ENCODE data around the gene NEK6. TPM values are rescaled to one million over a fixed set of nuclear protein-coding genes. Genes with fewer than 3 reads are reported as not detected.

The NEK6 gene
- total and polyA plus RNA-seq, 2 of the 8 experiments (the other 6 are each of a cell fraction or from before 2014, with no cell fraction given), result 17.7 to 19.7 TPM

DNA sequence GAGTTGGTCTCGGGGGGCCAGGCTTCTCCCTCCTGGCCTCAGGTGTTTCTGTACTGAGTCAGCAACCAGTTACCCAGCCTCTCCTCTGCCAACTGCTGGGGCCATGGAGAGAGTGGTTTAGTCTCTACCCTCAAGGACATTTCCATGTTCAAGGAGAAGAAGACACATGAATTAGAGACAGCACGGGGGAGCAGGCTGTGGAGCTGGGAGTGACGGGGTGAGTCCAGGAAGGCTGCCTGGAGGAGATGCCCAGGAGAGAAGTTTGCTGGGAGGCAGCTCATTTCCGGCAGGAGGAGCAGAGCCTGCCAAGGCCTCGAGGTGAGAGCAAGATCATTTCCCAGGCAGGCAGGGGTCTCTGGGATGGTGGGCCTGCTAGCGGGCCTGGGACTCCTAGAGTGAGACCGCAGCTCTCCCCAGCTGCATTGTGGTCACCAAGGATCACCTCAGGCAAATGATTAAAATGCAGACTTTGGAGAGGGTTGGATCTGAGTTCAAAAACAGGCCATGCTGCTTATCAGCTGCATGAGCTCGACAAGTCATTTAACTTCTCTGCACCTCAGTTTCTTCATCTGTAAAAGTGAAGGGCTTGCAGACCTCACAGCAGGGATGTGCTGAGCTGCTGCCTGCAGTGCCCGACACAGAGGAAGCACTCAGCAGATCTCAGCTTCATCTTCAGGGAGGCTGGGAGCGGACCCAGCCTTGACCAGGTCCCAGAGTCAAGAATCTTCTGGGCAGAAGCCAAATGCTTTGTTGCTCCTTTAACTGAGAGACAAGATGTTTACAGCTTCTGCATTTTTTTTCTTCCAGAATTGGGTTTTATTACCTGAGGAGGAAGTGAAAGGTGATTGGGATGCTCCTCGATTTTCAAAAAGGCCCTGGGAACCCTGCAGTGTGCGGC lies 35.2 kb downstream of the NEK6 start:
- no peak overlapping the region for H3K9ac ChIP-seq (replicated peaks in 1 of 4; ENCODE audit: extremely low read depth in 1 of 4, low read depth in 3 of 4, low read length in 3 of 4)
- no peak overlapping the region for H4K5ac ChIP-seq (ENCODE audit: insufficient read length, low read depth, low read length)
- H3K4me3 ChIP-seq (ENCODE audit: extremely low read depth in 1 of 4, insufficient read depth in 2 of 4, low read depth in 3 of 4, low read length in 4 of 4), result no peak overlapping the region
- H3K79me1 ChIP-seq (ENCODE audit: low read depth, low read length), result peaks cover 5% of the 10 kb centered on the region; the same call in 1 of the 2 replicates
- H3K79me2 ChIP-seq (ENCODE audit: control insufficient read depth in 1 of 2, insufficient read depth in 2 of 2, low read length in 2 of 2), result no peaks in the 10 kb centered on the region
- peaks cover 2 to 11% of the 10 kb centered on the region in 2 experiments for H4K20me1 ChIP-seq (replicated peaks in 1 of 2; ENCODE audit: control insufficient read depth in 1 of 2, insufficient read depth in 2 of 2, low read length in 2 of 2)
- DNase-seq (ENCODE audit: low read depth in 1 of 2, low spot score in 2 of 2), result no peak
- H4K8ac ChIP-seq (ENCODE audit: extremely low read depth, insufficient read depth, low read length), result no peak overlapping the region
- no peaks in the 10 kb centered on the region for H3K36me3 ChIP-seq (ENCODE audit: control insufficient read depth in 2 of 4, insufficient read depth in 4 of 4, low read length in 3 of 4)
- H2BK20ac ChIP-seq (ENCODE audit: low read length), result no peak overlapping the region
- H2BK12ac ChIP-seq (ENCODE audit: low read depth, low read length), result no peak overlapping the region
- no peak overlapping the region for H2AFZ ChIP-seq (ENCODE audit: low read length)
- no peak overlapping the region for H3K14ac ChIP-seq (ENCODE audit: insufficient read length)
- H3K23ac ChIP-seq (ENCODE audit: insufficient read length), result no peak overlapping the region
- no peak overlapping the region for H3K4me2 ChIP-seq (ENCODE audit: insufficient read depth in 1 of 2, low read depth in 2 of 2, low read length in 2 of 2)
- H3K56ac ChIP-seq (replicated peaks; ENCODE audit: insufficient read length, low read depth, low read length), result no peak overlapping the region
- ChIA-PET POLR2A (ENCODE audit: partially characterized antibody) (interaction anchor here (0.9 kb wide), 1 partner anchor 10 kb away, joined by 4 read pairs; no protein-coding TSS in a partner anchor), CTCF (ENCODE audit: partially characterized antibody) (interaction anchor here (0.8 to 3.9 kb wide), 15 partner anchors 11 to 166 kb away, joined by 3 to 37 read pairs (median 4); partner anchors contain the start of gene NEK6)
- no peak overlapping the region for H3K4ac ChIP-seq (replicated peaks; ENCODE audit: insufficient read length, low read depth, low read length)
- WGBS, 2 experiments (ENCODE audit: extremely low coverage in 1 of 2, insufficient coverage in 1 of 2, insufficient read length in 1 of 2, insufficient replicate concordance in 2 of 2, low coverage in 1 of 2, low lambda C conversion rate in 2 of 2, missing lambda C conversion rate in 1 of 2), result 85% methylated on average over 11 of the region's 12 CpGs; no CpG with 5 or more reads in 1 of the 2 experiments
- H2BK120ac ChIP-seq (replicated peaks; ENCODE audit: low read depth, low read length), result no peak overlapping the region
- H4K91ac ChIP-seq (replicated peaks; ENCODE audit: insufficient read length, low read length), result no peak overlapping the region
- FAIRE-seq, result no peak
- H3K18ac ChIP-seq (ENCODE audit: extremely low read depth, low read length), result no peak overlapping the region
- H3K27me3 ChIP-seq (replicated peaks in 1 of 4; ENCODE audit: control insufficient read depth in 3 of 4, extremely low read depth in 1 of 4, insufficient read depth in 3 of 4, low read length in 3 of 4), result no peaks in the 10 kb centered on the region
- H3K27ac ChIP-seq (ENCODE audit: low read depth, low read length), result no peak overlapping the region
- no peaks in the 10 kb centered on the region for H3K9me3 ChIP-seq (ENCODE audit: insufficient read depth in 2 of 2, low read depth in 1 of 2, low read length in 1 of 2)
- H2AK5ac ChIP-seq (ENCODE audit: low read depth, low read length), result 0 out of 2 replicates have a peak overlapping the region, but pooled peaks have one; percentile 34
- peaks cover 0 to 22% (median 10%) of the 10 kb centered on the region in 4 experiments; a peak in 5 of 7 replicates for H3K4me1 ChIP-seq (replicated peaks in 1 of 4; ENCODE audit: control insufficient read depth in 3 of 4, insufficient read depth in 4 of 4, low read length in 3 of 4)
- H3K23me2 ChIP-seq (ENCODE audit: low read depth, low read length), result no peaks in the 10 kb centered on the region
- H2BK5ac ChIP-seq (ENCODE audit: low read depth, low read length), result no peak overlapping the region
- no peak overlapping the region for H2BK15ac ChIP-seq (ENCODE audit: low read length)
- no peak for TF ChIP-seq BCL11A (IDR thresholded peaks at IDR 0.05; ENCODE audit: low read depth in 2 of 2, low read length in 2 of 2)
- no peak for TF ChIP-seq GABPA (IDR thresholded peaks at IDR 0.05; ENCODE audit: borderline replicate concordance, insufficient read depth, low read length)
- TF ChIP-seq POLR2A (IDR thresholded peaks at IDR 0.05; ENCODE audit: control extremely low read depth in 1 of 2, low read depth in 2 of 2, low read length in 2 of 2), result no peak
- no peak for TF ChIP-seq GTF2F1 (IDR thresholded peaks at IDR 0.05; ENCODE audit: borderline replicate concordance, low read depth, low read length)
- TF ChIP-seq BRCA1 (IDR thresholded peaks at IDR 0.05; ENCODE audit: low read depth, low read length), result no peak
- no peak for TF ChIP-seq CBX8 (IDR thresholded peaks at IDR 0.05; ENCODE audit: borderline replicate concordance, low read depth, low read length)
- TF ChIP-seq EGR1 (IDR thresholded peaks at IDR 0.05; ENCODE audit: borderline replicate concordance, low read depth, low read length), result no peak
- TF ChIP-seq ATF2 (IDR thresholded peaks at IDR 0.05; ENCODE audit: low read length), result no peak
- no peak for TF ChIP-seq SP4 (IDR thresholded peaks at IDR 0.05; ENCODE audit: low read length)
- no peak for TF ChIP-seq SIX5 (IDR thresholded peaks at IDR 0.05; ENCODE audit: low read depth, low read length)
- no peak for TF ChIP-seq SRF (IDR thresholded peaks at IDR 0.05; ENCODE audit: low read depth, low read length)

All from H1 (cell line).